Central memory CD8-positive, alpha-beta T cell (primary cell): ENCODE measurements around the gene LRFN4.
A peak's percentile ranks its signal among the peaks of the same experiment; 100 is the strongest.

ENCODE experiments used
- ATAC-seq: fragments of 150-1000 bp; cut with Tn5 transposase; replicated peaks from 2 replicates; pipeline ENCODE4 v1.10.0; 2022; ENCODE audit warnings: mild to moderate bottlenecking, moderate FRiP score, moderate number of reproducible peaks; ENCODE audit not compliant: poor library complexity, severe bottlenecking; ENCODE audit errors: extremely low read depth
- DNase-seq, 2 donors: peaks; one replicate each; pipeline ENCODE4 v3.0.0; 2021; ENCODE audit warnings: low spot score in 2 of 2
- H3K27ac Mint-ChIP-seq: one replicate; pipeline ENCODE4 v1.8.0; 2022; ENCODE audit warnings: low read depth, mild to moderate bottlenecking, moderate library complexity, mixed read lengths
- H3K27me3 Mint-ChIP-seq: one replicate; pipeline ENCODE4 v1.8.0; 2022; ENCODE audit warnings: mixed read lengths
- H3K36me3 Mint-ChIP-seq: one replicate; pipeline ENCODE4 v1.8.0; 2022; ENCODE audit warnings: mild to moderate bottlenecking, moderate library complexity, mixed read lengths; ENCODE audit not compliant: insufficient read depth
- H3K4me1 Mint-ChIP-seq: one replicate; pipeline ENCODE4 v1.8.0; 2022; ENCODE audit warnings: mixed read lengths
- H3K4me3 Mint-ChIP-seq: one replicate; pipeline ENCODE4 v1.8.0; 2022; ENCODE audit warnings: mild to moderate bottlenecking, moderate library complexity, mixed read lengths
- H3K9me3 Mint-ChIP-seq: one replicate; pipeline ENCODE4 v1.8.0; 2022; ENCODE audit warnings: mixed read lengths

Gene LRFN4

GRCh38 chr11:66855574-66856495 is 1.0 kb upstream of the LRFN4 start:
- H3K4me3 Mint-ChIP-seq = peak overlapping the region; percentile 83
- ATAC-seq (peak; percentile 72), DNase-seq (peak in 1 of 2 donors; percentile 55)
- H3K4me1 Mint-ChIP-seq = peaks cover 9% of the 10 kb centered on the region
- H3K36me3 Mint-ChIP-seq = peaks cover 8% of the 10 kb centered on the region
- H3K9me3 Mint-ChIP-seq = no peaks in the 10 kb centered on the region
- peak overlapping the region; percentile 44 for H3K27ac Mint-ChIP-seq
- H3K27me3 Mint-ChIP-seq = no peaks in the 10 kb centered on the region

GRCh38 chr11:66857234-66857926 is 516 bp downstream of the LRFN4 start:
- Mint-ChIP-seq H3K27ac (peak overlapping the region; percentile 19), H3K4me1 (peaks cover 9% of the 10 kb centered on the region), H3K9me3 (no peaks in the 10 kb centered on the region), H3K4me3 (peak overlapping the region; percentile 78), H3K27me3 (no peaks in the 10 kb centered on the region), H3K36me3 (peaks cover 8% of the 10 kb centered on the region)
- ATAC-seq (no peak), DNase-seq (no peak)

- ATAC-seq (no peak), DNase-seq (no peak)
- Mint-ChIP-seq H3K27ac (peak overlapping the region; percentile 19), H3K4me1 (peaks cover 9% of the 10 kb centered on the region), H3K9me3 (no peaks in the 10 kb centered on the region), H3K27me3 (no peaks in the 10 kb centered on the region), H3K4me3 (peak overlapping the region; percentile 78), H3K36me3 (peaks cover 9% of the 10 kb centered on the region)
These were observed 992 bp downstream of the LRFN4 start for GRCh38 chr11:66857927-66858185.

GRCh38 chr11:66858186-66858938 is 1.5 kb downstream of the LRFN4 start:
- Mint-ChIP-seq H3K27ac (peak overlapping the region; percentile 19), H3K27me3 (no peaks in the 10 kb centered on the region), H3K4me3 (peak overlapping the region; percentile 78), H3K4me1 (peaks cover 9% of the 10 kb centered on the region), H3K36me3 (peaks cover 9% of the 10 kb centered on the region), H3K9me3 (no peaks in the 10 kb centered on the region)
- DNase-seq (no peak), ATAC-seq (no peak)

- DNase-seq (no peak), ATAC-seq (no peak)
- H3K27me3 Mint-ChIP-seq = no peaks in the 10 kb centered on the region
- peaks cover 9% of the 10 kb centered on the region for H3K36me3 Mint-ChIP-seq
- peaks cover 6% of the 10 kb centered on the region for H3K4me1 Mint-ChIP-seq
- no peak overlapping the region for H3K27ac Mint-ChIP-seq
- H3K4me3 Mint-ChIP-seq = no peak overlapping the region
- H3K9me3 Mint-ChIP-seq = no peaks in the 10 kb centered on the region
These were observed 2.2 kb downstream of the LRFN4 start for GRCh38 chr11:66858939-66859685.

GRCh38 chr11:66859686-66860448 is 3.0 kb downstream of the LRFN4 start:
- H3K9me3 Mint-ChIP-seq = no peaks in the 10 kb centered on the region
- H3K4me1 Mint-ChIP-seq = peaks cover 5% of the 10 kb centered on the region
- no peak overlapping the region for H3K27ac Mint-ChIP-seq
- no peaks in the 10 kb centered on the region for H3K27me3 Mint-ChIP-seq
- H3K36me3 Mint-ChIP-seq = peaks cover 9% of the 10 kb centered on the region
- no peak for ATAC-seq
- no peak overlapping the region for H3K4me3 Mint-ChIP-seq
- DNase-seq = no peak

GRCh38 chr11:66860449-66860831 is 3.6 kb downstream of the LRFN4 start:
- DNase-seq (no peak), ATAC-seq (no peak)
- Mint-ChIP-seq H3K36me3 (peaks cover 9% of the 10 kb centered on the region), H3K27ac (no peak overlapping the region), H3K4me3 (no peak overlapping the region), H3K4me1 (peaks cover 5% of the 10 kb centered on the region), H3K9me3 (no peaks in the 10 kb centered on the region), H3K27me3 (no peaks in the 10 kb centered on the region)

GRCh38 chr11:66861038-66861773 is 4.3 kb downstream of the LRFN4 start:
- Mint-ChIP-seq H3K4me1 (no peaks in the 10 kb centered on the region), H3K27me3 (no peaks in the 10 kb centered on the region), H3K27ac (no peak overlapping the region), H3K4me3 (no peak overlapping the region), H3K9me3 (no peaks in the 10 kb centered on the region), H3K36me3 (peaks cover 7% of the 10 kb centered on the region)
- no peak for ATAC-seq
- no peak for DNase-seq

GRCh38 chr11:66861774-66862558 is 5.1 kb downstream of the LRFN4 start:
- ATAC-seq (no peak), DNase-seq (no peak)
- Mint-ChIP-seq H3K27ac (no peak overlapping the region), H3K4me3 (no peak overlapping the region), H3K36me3 (peaks cover 5% of the 10 kb centered on the region), H3K9me3 (no peaks in the 10 kb centered on the region), H3K27me3 (no peaks in the 10 kb centered on the region), H3K4me1 (no peaks in the 10 kb centered on the region)

GRCh38 chr11:66862559-66863037 is 5.7 kb downstream of the LRFN4 start:
- H3K4me1 Mint-ChIP-seq = no peaks in the 10 kb centered on the region
- DNase-seq = no peak
- H3K27me3 Mint-ChIP-seq = no peaks in the 10 kb centered on the region
- no peaks in the 10 kb centered on the region for H3K9me3 Mint-ChIP-seq
- no peak for ATAC-seq
- H3K4me3 Mint-ChIP-seq = no peak overlapping the region
- peaks cover 4% of the 10 kb centered on the region for H3K36me3 Mint-ChIP-seq
- no peak overlapping the region for H3K27ac Mint-ChIP-seq
